ENCODE data around the gene SERTAD4. TPM values are rescaled to one million over a fixed set of nuclear protein-coding genes. Genes with fewer than 3 reads are reported as not detected.

Gene SERTAD4
- total and polyA plus RNA-seq, 10 of the 15 experiments (the other 5 are each of a cell fraction or from before 2014, with no cell fraction given) = not detected

DNA sequence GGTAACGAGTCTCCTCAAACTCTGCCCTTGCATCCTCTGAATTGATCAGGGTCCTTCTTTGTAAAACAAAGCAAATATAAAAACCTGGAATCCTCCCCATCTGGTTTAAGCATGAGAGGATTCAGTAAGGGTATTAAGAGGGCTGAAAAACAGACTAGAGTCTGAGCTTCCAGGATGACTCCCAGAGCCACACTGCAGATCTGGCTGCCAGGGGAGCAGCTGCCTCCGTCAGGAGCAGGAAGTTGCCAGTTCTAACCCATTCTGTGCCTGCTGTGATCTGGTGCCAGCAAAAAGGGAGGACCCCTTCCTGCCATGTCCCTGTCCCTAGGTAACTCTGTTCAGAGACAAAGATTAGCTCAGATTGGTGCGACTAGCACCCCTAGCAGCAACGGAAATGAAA lies 27.5 kb downstream of the SERTAD4 start (continued):
- TF ChIP-seq, protein P1, sequence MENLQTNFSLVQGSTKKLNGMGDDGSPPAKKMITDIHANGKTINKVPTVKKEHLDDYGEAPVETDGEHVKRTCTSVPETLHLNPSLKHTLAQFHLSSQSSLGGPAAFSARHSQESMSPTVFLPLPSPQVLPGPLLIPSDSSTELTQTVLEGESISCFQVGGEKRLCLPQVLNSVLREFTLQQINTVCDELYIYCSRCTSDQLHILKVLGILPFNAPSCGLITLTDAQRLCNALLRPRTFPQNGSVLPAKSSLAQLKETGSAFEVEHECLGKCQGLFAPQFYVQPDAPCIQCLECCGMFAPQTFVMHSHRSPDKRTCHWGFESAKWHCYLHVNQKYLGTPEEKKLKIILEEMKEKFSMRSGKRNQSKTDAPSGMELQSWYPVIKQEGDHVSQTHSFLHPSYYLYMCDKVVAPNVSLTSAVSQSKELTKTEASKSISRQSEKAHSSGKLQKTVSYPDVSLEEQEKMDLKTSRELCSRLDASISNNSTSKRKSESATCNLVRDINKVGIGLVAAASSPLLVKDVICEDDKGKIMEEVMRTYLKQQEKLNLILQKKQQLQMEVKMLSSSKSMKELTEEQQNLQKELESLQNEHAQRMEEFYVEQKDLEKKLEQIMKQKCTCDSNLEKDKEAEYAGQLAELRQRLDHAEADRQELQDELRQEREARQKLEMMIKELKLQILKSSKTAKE (IDR thresholded peaks at IDR 0.05; ENCODE audit: low read depth, poor library complexity, severe bottlenecking) = no peak
- TF ChIP-seq PAX5 (IDR thresholded peaks at IDR 0.05; ENCODE audit: borderline replicate concordance, low read depth, low read length) = no peak
- TF ChIP-seq ASH2L (IDR thresholded peaks at IDR 0.05; ENCODE audit: borderline replicate concordance, low read depth) = no peak
- no peak for TF ChIP-seq PAX8 (IDR thresholded peaks at IDR 0.05)
- TF ChIP-seq SMC3 (IDR thresholded peaks at IDR 0.05; ENCODE audit: borderline replicate concordance, low read length) = no peak
- TF ChIP-seq EGR1 (IDR thresholded peaks at IDR 0.05; ENCODE audit: borderline replicate concordance in 1 of 2, low read depth in 2 of 2, low read length in 2 of 2) = no peak
- no peak for TF ChIP-seq STAT1 (conservative IDR thresholded peaks at IDR 0.05)
- TF ChIP-seq ZBED1 (IDR thresholded peaks at IDR 0.05; ENCODE audit: borderline replicate concordance) = no peak
- TF ChIP-seq RFX5 (IDR thresholded peaks at IDR 0.05; ENCODE audit: low read depth, low read length) = no peak

- H3K4me3 ChIP-seq = no peak overlapping the region
- ChIA-PET RAD21 (ENCODE audit: unreplicated experiment) (no interaction called here), CTCF (no interaction called here), POLR2A (no interaction called here), SMC1A (ENCODE audit: uncharacterized antibody, unreplicated experiment) (no interaction called here)
- no peak overlapping the region for H2AFZ ChIP-seq (ENCODE audit: control insufficient read depth, low read depth, low read length)
- H4K20me1 ChIP-seq (ENCODE audit: control insufficient read depth, insufficient read depth) = no peaks in the 10 kb centered on the region
- 34% methylated on average over 8 of the region's 8 CpGs for WGBS (ENCODE audit: insufficient coverage, insufficient replicate concordance, low lambda C conversion rate, missing lambda C conversion rate)
- no peak overlapping the region for H3K4me2 ChIP-seq (ENCODE audit: control insufficient read depth, insufficient read depth)
- H3K36me3 ChIP-seq (ENCODE audit: control insufficient read depth in 2 of 2, insufficient read depth in 2 of 2, low read length in 1 of 2) = no peaks in the 10 kb centered on the region
- ATAC-seq = no peak
- no peaks in the 10 kb centered on the region for H3K9me3 ChIP-seq (replicated peaks; ENCODE audit: control insufficient read depth, insufficient read depth, low read length)
- in situ Hi-C loops (cut with MboI) (no loop called here), intact Hi-C loops (cut with micrococcal nuclease; ENCODE audit: unreplicated experiment) (no loop called here)
- H3K27me3 ChIP-seq (replicated peaks in 1 of 2; ENCODE audit: control insufficient read depth in 2 of 2, insufficient read depth in 2 of 2, low read length in 1 of 2) = peaks cover 0 to 2% of the 10 kb centered on the region in 2 experiments; a peak in 1 of 4 replicates
- H3K9ac ChIP-seq (ENCODE audit: control insufficient read depth, insufficient read depth, low read length) = no peak overlapping the region
- no peaks in the 10 kb centered on the region for H3K79me2 ChIP-seq (ENCODE audit: control insufficient read depth, insufficient read depth, low read length)
- no peak for FAIRE-seq
- H3K27ac ChIP-seq (ENCODE audit: control insufficient read depth, insufficient read depth) = no peak overlapping the region
- no TSS peak for BruUV-seq (replicated peaks)
- H3K4me1 ChIP-seq (ENCODE audit: control insufficient read depth, insufficient read depth, low read length) = no peaks in the 10 kb centered on the region
- DNase-seq (ENCODE audit: low read depth, low spot score) = no peak
- no peak for TF ChIP-seq CBX5 (IDR thresholded peaks at IDR 0.05; ENCODE audit: low read depth)
- no peak for TF ChIP-seq RUNX3 (IDR thresholded peaks at IDR 0.05; ENCODE audit: low read length)
- no peak for TF ChIP-seq ATF7 (IDR thresholded peaks at IDR 0.05; ENCODE audit: low read depth)
- TF ChIP-seq KAT2A (conservative IDR thresholded peaks at IDR 0.05; ENCODE audit: control insufficient read depth, low read depth, low read length) = no peak
- TF ChIP-seq, protein P2, sequence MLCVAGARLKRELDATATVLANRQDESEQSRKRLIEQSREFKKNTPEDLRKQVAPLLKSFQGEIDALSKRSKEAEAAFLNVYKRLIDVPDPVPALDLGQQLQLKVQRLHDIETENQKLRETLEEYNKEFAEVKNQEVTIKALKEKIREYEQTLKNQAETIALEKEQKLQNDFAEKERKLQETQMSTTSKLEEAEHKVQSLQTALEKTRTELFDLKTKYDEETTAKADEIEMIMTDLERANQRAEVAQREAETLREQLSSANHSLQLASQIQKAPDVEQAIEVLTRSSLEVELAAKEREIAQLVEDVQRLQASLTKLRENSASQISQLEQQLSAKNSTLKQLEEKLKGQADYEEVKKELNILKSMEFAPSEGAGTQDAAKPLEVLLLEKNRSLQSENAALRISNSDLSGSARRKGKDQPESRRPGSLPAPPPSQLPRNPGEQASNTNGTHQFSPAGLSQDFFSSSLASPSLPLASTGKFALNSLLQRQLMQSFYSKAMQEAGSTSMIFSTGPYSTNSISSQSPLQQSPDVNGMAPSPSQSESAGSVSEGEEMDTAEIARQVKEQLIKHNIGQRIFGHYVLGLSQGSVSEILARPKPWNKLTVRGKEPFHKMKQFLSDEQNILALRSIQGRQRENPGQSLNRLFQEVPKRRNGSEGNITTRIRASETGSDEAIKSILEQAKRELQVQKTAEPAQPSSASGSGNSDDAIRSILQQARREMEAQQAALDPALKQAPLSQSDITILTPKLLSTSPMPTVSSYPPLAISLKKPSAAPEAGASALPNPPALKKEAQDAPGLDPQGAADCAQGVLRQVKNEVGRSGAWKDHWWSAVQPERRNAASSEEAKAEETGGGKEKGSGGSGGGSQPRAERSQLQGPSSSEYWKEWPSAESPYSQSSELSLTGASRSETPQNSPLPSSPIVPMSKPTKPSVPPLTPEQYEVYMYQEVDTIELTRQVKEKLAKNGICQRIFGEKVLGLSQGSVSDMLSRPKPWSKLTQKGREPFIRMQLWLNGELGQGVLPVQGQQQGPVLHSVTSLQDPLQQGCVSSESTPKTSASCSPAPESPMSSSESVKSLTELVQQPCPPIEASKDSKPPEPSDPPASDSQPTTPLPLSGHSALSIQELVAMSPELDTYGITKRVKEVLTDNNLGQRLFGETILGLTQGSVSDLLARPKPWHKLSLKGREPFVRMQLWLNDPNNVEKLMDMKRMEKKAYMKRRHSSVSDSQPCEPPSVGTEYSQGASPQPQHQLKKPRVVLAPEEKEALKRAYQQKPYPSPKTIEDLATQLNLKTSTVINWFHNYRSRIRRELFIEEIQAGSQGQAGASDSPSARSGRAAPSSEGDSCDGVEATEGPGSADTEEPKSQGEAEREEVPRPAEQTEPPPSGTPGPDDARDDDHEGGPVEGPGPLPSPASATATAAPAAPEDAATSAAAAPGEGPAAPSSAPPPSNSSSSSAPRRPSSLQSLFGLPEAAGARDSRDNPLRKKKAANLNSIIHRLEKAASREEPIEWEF (IDR thresholded peaks at IDR 0.05; ENCODE audit: insufficient replicate concordance, low read depth, low read length) = no peak
- TF ChIP-seq RAD51 (IDR thresholded peaks at IDR 0.05) = no peak
- TF ChIP-seq IKZF1 (conservative IDR thresholded peaks at IDR 0.05) = no peak
- no peak for TF ChIP-seq HDAC2 (IDR thresholded peaks at IDR 0.05)
Measured at GRCh38 chr1:210262167-210262896, 29.7 kb downstream of the SERTAD4 start.
